Hematopoietic multipotent progenitor cell treated with erythropoietin and hydrocortisone succinate and interleukin-3 and kit ligand, for 6 days (in vitro differentiated cells): ENCODE results near the gene STXBP5.

Source experiments
- DNase-seq: peaks from one replicate; pipeline ENCODE4 v3.0.0-alpha.2; 2015

The STXBP5 gene

GRCh38 chr6:147384737-147385710 lies 180.8 kb downstream of the STXBP5 start:
- no peak for DNase-seq

GRCh38 chr6:147389463-147389862 lies 185.2 kb downstream of the STXBP5 start:
- no peak for DNase-seq

- peak; percentile 49 for DNase-seq
Measured at GRCh38 chr6:147390909-147391536, 186.8 kb downstream of the STXBP5 start.

GRCh38 chr6:147392917-147393625 lies 188.9 kb downstream of the STXBP5 start:
- no peak for DNase-seq

- DNase-seq = no peak
Measured at GRCh38 chr6:147395158-147395557, 190.9 kb downstream of the STXBP5 start.

- peak; percentile 20 for DNase-seq
Measured at GRCh38 chr6:147397306-147397705, 193.1 kb downstream of the STXBP5 start.

- DNase-seq = no peak
Measured at GRCh38 chr6:147400968-147401367, 196.8 kb downstream of the STXBP5 start.

- DNase-seq = no peak
Measured at GRCh38 chr6:147401779-147402178, 197.6 kb downstream of the STXBP5 start.

GRCh38 chr6:147406783-147407182 lies 202.6 kb downstream of the STXBP5 start:
- DNase-seq = no peak

GRCh38 chr6:147407571-147407970 lies 203.4 kb downstream of the STXBP5 start:
- no peak for DNase-seq

GRCh38 chr6:147416622-147417021 lies 212.4 kb downstream of the STXBP5 start:
- no peak for DNase-seq

- no peak for DNase-seq
Measured at GRCh38 chr6:147417954-147418353, 213.7 kb downstream of the STXBP5 start.

- DNase-seq = no peak
Measured at GRCh38 chr6:147418523-147418922, 214.3 kb downstream of the STXBP5 start.

- DNase-seq = no peak
Measured at GRCh38 chr6:147421903-147422302, 217.7 kb downstream of the STXBP5 start.

- DNase-seq = no peak
Measured at GRCh38 chr6:147423111-147423510, 218.9 kb downstream of the STXBP5 start.

- DNase-seq = no peak
Measured at GRCh38 chr6:147429794-147430193, 225.6 kb downstream of the STXBP5 start.

GRCh38 chr6:147430811-147431210 lies 226.6 kb downstream of the STXBP5 start:
- DNase-seq = no peak

GRCh38 chr6:147434076-147434475 lies 229.9 kb downstream of the STXBP5 start:
- DNase-seq = no peak

- no peak for DNase-seq
Measured at GRCh38 chr6:147434516-147434915, 230.3 kb downstream of the STXBP5 start.

GRCh38 chr6:147437615-147438014 lies 233.4 kb downstream of the STXBP5 start:
- DNase-seq = no peak

GRCh38 chr6:147438758-147439528 lies 234.7 kb downstream of the STXBP5 start:
- no peak for DNase-seq
